ENCODE data around the gene EFCAB6. TPM values are rescaled to one million over a fixed set of nuclear protein-coding genes. Genes with fewer than 3 reads are reported as not detected.

EFCAB6 gene
- total and polyA plus RNA-seq, 8 donors: 0.29 to 10.5 (median 3.5) TPM

DNA sequence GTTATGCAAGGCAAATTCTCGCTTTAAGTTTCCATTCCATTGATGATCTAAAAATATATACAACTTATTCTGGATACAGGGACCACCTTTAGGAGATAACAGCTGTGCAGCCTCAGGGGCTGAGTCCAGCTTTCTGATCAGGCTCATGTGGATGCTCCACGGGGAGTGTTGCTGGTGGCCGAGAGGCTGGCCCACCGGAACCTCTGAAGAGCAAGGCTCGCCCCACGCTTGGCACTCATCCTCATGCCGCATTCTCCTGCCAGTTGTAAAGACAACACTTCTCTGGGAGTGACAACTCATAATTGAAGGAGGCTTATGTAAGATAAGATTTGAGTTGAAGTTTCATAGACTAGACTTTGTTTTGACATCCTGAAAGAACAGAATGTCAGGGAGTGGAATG lies 276.8 kb downstream of the EFCAB6 start:
- H3K27me3 ChIP-seq: no peaks in the 10 kb centered on the region
- H3K27ac ChIP-seq: no peak overlapping the region
- intact Hi-C loops (cut with DNase I; ENCODE audit: low total_unique reads): no loop called here
- peaks cover 0 to 18% (median 0%) of the 10 kb centered on the region in 4 donors for H3K36me3 ChIP-seq
- H3K9me3 ChIP-seq: peaks cover 0 to 7% (median 3%) of the 10 kb centered on the region in 4 donors
- H3K4me3 ChIP-seq: no peak overlapping the region
- peak in 1 of 2 donors; percentile 9 for DNase-seq
- no peaks in the 10 kb centered on the region for H3K4me1 ChIP-seq
- WGBS, 5 donors: 86 to 97% (median 94%) methylated on average over 7 of the region's 7 CpGs
- TF ChIP-seq POLR2AphosphoS5 (IDR thresholded peaks at IDR 0.05): no peak
- no peak for TF ChIP-seq POLR2A (IDR thresholded peaks at IDR 0.05)
- no peak for TF ChIP-seq EP300 (IDR thresholded peaks at IDR 0.05)
- TF ChIP-seq, protein P1, sequence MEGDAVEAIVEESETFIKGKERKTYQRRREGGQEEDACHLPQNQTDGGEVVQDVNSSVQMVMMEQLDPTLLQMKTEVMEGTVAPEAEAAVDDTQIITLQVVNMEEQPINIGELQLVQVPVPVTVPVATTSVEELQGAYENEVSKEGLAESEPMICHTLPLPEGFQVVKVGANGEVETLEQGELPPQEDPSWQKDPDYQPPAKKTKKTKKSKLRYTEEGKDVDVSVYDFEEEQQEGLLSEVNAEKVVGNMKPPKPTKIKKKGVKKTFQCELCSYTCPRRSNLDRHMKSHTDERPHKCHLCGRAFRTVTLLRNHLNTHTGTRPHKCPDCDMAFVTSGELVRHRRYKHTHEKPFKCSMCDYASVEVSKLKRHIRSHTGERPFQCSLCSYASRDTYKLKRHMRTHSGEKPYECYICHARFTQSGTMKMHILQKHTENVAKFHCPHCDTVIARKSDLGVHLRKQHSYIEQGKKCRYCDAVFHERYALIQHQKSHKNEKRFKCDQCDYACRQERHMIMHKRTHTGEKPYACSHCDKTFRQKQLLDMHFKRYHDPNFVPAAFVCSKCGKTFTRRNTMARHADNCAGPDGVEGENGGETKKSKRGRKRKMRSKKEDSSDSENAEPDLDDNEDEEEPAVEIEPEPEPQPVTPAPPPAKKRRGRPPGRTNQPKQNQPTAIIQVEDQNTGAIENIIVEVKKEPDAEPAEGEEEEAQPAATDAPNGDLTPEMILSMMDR (IDR thresholded peaks at IDR 0.05): no peak

DNA sequence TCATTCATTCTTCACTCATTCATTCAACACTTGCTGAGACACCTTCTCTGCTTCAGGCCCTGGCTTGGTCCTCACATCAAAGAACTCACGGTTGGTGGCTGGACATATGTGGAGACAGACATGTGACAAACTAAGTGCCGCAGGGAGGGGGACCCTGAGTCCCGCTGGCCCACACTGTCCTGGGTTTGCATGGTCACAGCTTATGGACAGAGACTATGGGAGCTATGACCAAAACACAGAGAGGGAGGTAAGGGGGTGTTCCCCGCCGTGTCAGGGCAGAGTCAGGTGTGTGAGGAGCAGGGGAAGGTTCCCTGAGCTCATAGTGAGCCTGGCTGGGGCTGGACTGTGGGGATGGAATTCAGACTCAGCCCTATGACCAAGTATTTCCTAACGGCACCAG lies 277.2 kb downstream of the EFCAB6 start:
- no peaks in the 10 kb centered on the region for H3K27me3 ChIP-seq
- peak in 1 of 2 donors; percentile 11 for DNase-seq
- H3K4me1 ChIP-seq: no peaks in the 10 kb centered on the region
- TF ChIP-seq POLR2AphosphoS5 (IDR thresholded peaks at IDR 0.05): no peak
- no peak for TF ChIP-seq POLR2A (IDR thresholded peaks at IDR 0.05)
- TF ChIP-seq, protein P1 (IDR thresholded peaks at IDR 0.05): no peak
- no peak for TF ChIP-seq EP300 (IDR thresholded peaks at IDR 0.05)
- WGBS, 5 donors: 86 to 94% (median 90%) methylated on average over 6 of the region's 6 CpGs
- peaks cover 0 to 7% (median 3%) of the 10 kb centered on the region in 4 donors for H3K9me3 ChIP-seq
- H3K27ac ChIP-seq: no peak overlapping the region
- no peak overlapping the region for H3K4me3 ChIP-seq
- H3K36me3 ChIP-seq: peaks cover 0 to 18% (median 0%) of the 10 kb centered on the region in 4 donors
- intact Hi-C loops (cut with DNase I; ENCODE audit: low total_unique reads): no loop called here

DNA sequence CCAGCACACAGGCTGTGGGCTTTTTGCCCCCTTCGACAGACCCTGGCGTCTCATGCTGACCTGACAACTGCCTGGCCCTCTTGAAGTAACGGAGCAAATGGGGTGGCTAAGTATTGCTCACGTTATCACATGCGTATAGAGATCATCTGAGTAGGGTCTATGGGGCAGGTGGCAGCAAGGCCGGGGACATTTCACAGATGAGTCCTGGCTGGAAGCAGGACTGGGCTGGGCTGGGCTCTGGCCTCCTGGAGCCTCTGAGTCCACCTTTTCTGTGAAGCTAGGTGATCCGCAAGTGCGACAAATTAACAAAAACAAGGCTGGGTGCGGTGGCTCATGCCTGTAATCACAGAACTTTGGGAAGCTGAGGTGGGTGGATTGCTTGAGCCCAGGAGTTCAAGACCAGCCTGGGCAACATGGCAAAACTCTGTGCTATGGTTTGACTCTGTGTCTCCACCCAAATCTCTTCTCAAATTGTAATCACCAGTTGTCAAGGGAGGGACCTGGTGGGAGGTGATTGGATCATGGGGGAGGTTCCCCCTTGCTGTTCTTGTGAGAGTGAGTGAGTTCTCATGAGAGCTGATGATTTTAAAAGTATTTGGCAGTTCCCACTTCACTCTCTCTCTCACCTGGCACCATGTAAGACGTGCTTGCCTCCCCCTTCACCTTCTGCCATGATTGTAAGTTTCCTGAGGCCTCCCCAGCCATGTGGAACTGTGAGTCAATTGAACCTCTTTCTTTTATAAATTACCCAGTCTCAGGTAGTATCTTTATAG lies 278.3 kb downstream of the EFCAB6 start:
- H3K4me3 ChIP-seq: no peak overlapping the region
- intact Hi-C loops (cut with DNase I; ENCODE audit: low total_unique reads): no loop called here
- H3K27me3 ChIP-seq: no peaks in the 10 kb centered on the region
- DNase-seq: no peak
- H3K9me3 ChIP-seq: peaks cover 0 to 7% (median 3%) of the 10 kb centered on the region in 4 donors
- TF ChIP-seq POLR2A (IDR thresholded peaks at IDR 0.05) (no peak), POLR2AphosphoS5 (IDR thresholded peaks at IDR 0.05) (no peak), EP300 (IDR thresholded peaks at IDR 0.05) (no peak)
- TF ChIP-seq, protein P1 (IDR thresholded peaks at IDR 0.05): no peak
- H3K27ac ChIP-seq: no peak overlapping the region
- H3K36me3 ChIP-seq: peaks cover 0 to 18% (median 0%) of the 10 kb centered on the region in 4 donors
- 90 to 94% (median 92%) methylated on average over 10 of the region's 10 CpGs for WGBS, 5 donors
- H3K4me1 ChIP-seq: no peaks in the 10 kb centered on the region

DNA sequence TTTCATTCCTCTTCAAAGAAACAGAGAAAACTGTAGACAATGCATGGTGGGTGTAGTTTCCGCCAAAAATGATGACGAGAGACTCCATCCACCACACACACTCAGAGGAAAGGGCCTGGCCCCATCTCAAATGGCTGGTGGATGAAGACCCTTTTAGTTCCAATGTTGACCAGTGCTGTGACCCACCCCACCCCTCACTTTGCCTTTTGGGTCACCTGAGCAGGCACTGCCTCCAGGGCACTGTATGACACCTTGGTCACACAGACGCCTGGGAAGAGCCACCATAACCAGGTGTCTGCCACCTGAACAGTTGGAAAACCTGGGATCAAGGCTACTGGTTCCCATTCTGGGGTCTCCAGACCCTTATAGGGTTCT lies 279.0 kb downstream of the EFCAB6 start:
- Histone ChIP-seq H3K36me3 (peaks cover 0 to 18% (median 0%) of the 10 kb centered on the region in 4 donors), H3K27me3 (peaks cover 0 to under 1% (median 0%) of the 10 kb centered on the region in 3 donors), H3K4me1 (no peaks in the 10 kb centered on the region), H3K9me3 (peaks cover 0 to 7% (median 3%) of the 10 kb centered on the region in 4 donors), H3K4me3 (no peak overlapping the region), H3K27ac (no peak overlapping the region)
- 76 to 92% (median 87%) methylated on average over 3 of the region's 3 CpGs for WGBS, 5 donors
- intact Hi-C loops (cut with DNase I; ENCODE audit: low total_unique reads): no loop called here
- no peak for DNase-seq
- TF ChIP-seq POLR2A (IDR thresholded peaks at IDR 0.05) (no peak), EP300 (IDR thresholded peaks at IDR 0.05) (no peak), POLR2AphosphoS5 (IDR thresholded peaks at IDR 0.05) (no peak)
- TF ChIP-seq, protein P1 (IDR thresholded peaks at IDR 0.05): no peak
